ENCODE measurements around the gene GOLGA6D. TPM values are rescaled to one million over a fixed set of nuclear protein-coding genes. Genes with fewer than 3 reads are reported as not detected.

The GOLGA6D gene
- total and polyA plus RNA-seq, 2 of the 8 experiments (the other 6 are each of a cell fraction or from before 2014, with no cell fraction given), result 0.27 to 0.69 TPM

- Histone ChIP-seq H3K18ac (ENCODE audit: extremely low read depth, low read length) (no peak overlapping the region), H2BK5ac (ENCODE audit: low read depth, low read length) (no peak overlapping the region), H2BK20ac (ENCODE audit: low read length) (peak overlapping the region; percentile 5; the same call in 1 of the 2 replicates), H3K36me3 (ENCODE audit: control insufficient read depth in 2 of 4, insufficient read depth in 4 of 4, low read length in 3 of 4) (no peaks in the 10 kb centered on the region), H4K8ac (ENCODE audit: extremely low read depth, insufficient read depth, low read length) (no peak overlapping the region; the same call in 1 of the 2 replicates), H3K4me3 (ENCODE audit: extremely low read depth in 1 of 4, insufficient read depth in 2 of 4, low read depth in 3 of 4, low read length in 4 of 4) (no peak overlapping the region), H3K23ac (ENCODE audit: insufficient read length) (no peak overlapping the region), H3K9ac (replicated peaks in 1 of 4; ENCODE audit: extremely low read depth in 1 of 4, low read depth in 3 of 4, low read length in 3 of 4) (no peak overlapping the region), H3K27me3 (replicated peaks in 1 of 4; ENCODE audit: control insufficient read depth in 3 of 4, extremely low read depth in 1 of 4, insufficient read depth in 3 of 4, low read length in 3 of 4) (no peaks in the 10 kb centered on the region; a peak in 1 of 7 replicates), H3K4me1 (replicated peaks in 1 of 4; ENCODE audit: control insufficient read depth in 3 of 4, insufficient read depth in 4 of 4, low read length in 3 of 4) (peaks cover 0 to 3% (median 1%) of the 10 kb centered on the region in 4 experiments; a peak in 2 of 7 replicates), H3K27ac (ENCODE audit: low read depth, low read length) (no peak overlapping the region), H4K91ac (replicated peaks; ENCODE audit: insufficient read length, low read length) (no peak overlapping the region), H3K56ac (replicated peaks; ENCODE audit: insufficient read length, low read depth, low read length) (no peak overlapping the region), H3K14ac (ENCODE audit: insufficient read length) (no peak overlapping the region), H4K20me1 (replicated peaks in 1 of 2; ENCODE audit: control insufficient read depth in 1 of 2, insufficient read depth in 2 of 2, low read length in 2 of 2) (no peaks in the 10 kb centered on the region), H3K79me2 (ENCODE audit: control insufficient read depth in 1 of 2, insufficient read depth in 2 of 2, low read length in 2 of 2) (no peaks in the 10 kb centered on the region), H3K9me3 (ENCODE audit: insufficient read depth in 2 of 2, low read depth in 1 of 2, low read length in 1 of 2) (no peaks in the 10 kb centered on the region), H2AFZ (ENCODE audit: low read length) (no peak overlapping the region), H2BK120ac (replicated peaks; ENCODE audit: low read depth, low read length) (no peak overlapping the region), H4K5ac (ENCODE audit: insufficient read length, low read depth, low read length) (no peak overlapping the region), H3K4me2 (ENCODE audit: insufficient read depth in 1 of 2, low read depth in 2 of 2, low read length in 2 of 2) (no peak overlapping the region), H2BK12ac (ENCODE audit: low read depth, low read length) (no peak overlapping the region), H3K79me1 (ENCODE audit: low read depth, low read length) (no peaks in the 10 kb centered on the region), H2BK15ac (ENCODE audit: low read length) (no peak overlapping the region), H3K23me2 (ENCODE audit: low read depth, low read length) (no peaks in the 10 kb centered on the region), H2AK5ac (ENCODE audit: low read depth, low read length) (no peak overlapping the region), H3K4ac (replicated peaks; ENCODE audit: insufficient read length, low read depth, low read length) (no peak overlapping the region)
- WGBS, 2 experiments (ENCODE audit: extremely low coverage in 1 of 2, insufficient coverage in 1 of 2, insufficient read length in 1 of 2, insufficient replicate concordance in 2 of 2, low coverage in 1 of 2, low lambda C conversion rate in 2 of 2, missing lambda C conversion rate in 1 of 2), result 85% methylated on average over 11 of the region's 11 CpGs; no CpG with 5 or more reads in 1 of the 2 experiments
- ChIA-PET POLR2A (ENCODE audit: partially characterized antibody) (no interaction called here), CTCF (ENCODE audit: partially characterized antibody) (interaction anchor here (0.6 to 1.1 kb wide), 2 partner anchors 36 to 112 kb away, joined by 3 to 4 read pairs; partner anchors contain the start of gene C15orf39)
- DNase-seq (ENCODE audit: low read depth in 1 of 2, low spot score in 2 of 2), result no peak
- FAIRE-seq, result no peak
- TF ChIP-seq JUND (IDR thresholded peaks at IDR 0.05; ENCODE audit: low read length) (no peak), HDAC6 (IDR thresholded peaks at IDR 0.05; ENCODE audit: low read depth, low read length) (no peak), GTF2F1 (IDR thresholded peaks at IDR 0.05; ENCODE audit: borderline replicate concordance, low read depth, low read length) (no peak), RFX5 (IDR thresholded peaks at IDR 0.05; ENCODE audit: borderline replicate concordance, low read depth, low read length) (no peak), NRF1 (IDR thresholded peaks at IDR 0.05; ENCODE audit: low read depth, low read length) (no peak), MAFK (IDR thresholded peaks at IDR 0.05; ENCODE audit: low read depth, low read length) (no peak), TBP (IDR thresholded peaks at IDR 0.05; ENCODE audit: low read depth, low read length) (no peak)
These were observed 45.2 kb upstream of the GOLGA6D start for GRCh38 chr15:75237316-75237982.

Data from H1 (cell line).